Muscle of arm (tissue), 12 donors: ENCODE data around the gene DRICH1. TPM values are rescaled to one million over a fixed set of nuclear protein-coding genes. Genes with fewer than 3 reads are reported as not detected.
"Not testable (repeated sequence)": the region's sequence is repeated elsewhere in the genome, so short reads cannot be mapped to it uniquely, and the experiment has no call there.

Source experiments
- DNase-seq: peaks from one replicate; pipeline ENCODE4 v3.0.0-alpha.2; 2013
- polyA plus RNA-seq, 12 donors: library from polyadenylated mRNA; unstranded; fragments of 120-200 nt; gene quantifications; one replicate each; pipeline ENCODE4 v1.2.1, GENCODE V29; 2013; ENCODE audit not compliant: insufficient read length in 12 of 12

The DRICH1 gene
- polyA plus RNA-seq, 12 donors: 0.26 to 1.7 (median 0.54) TPM; not detected in 2

DNA sequence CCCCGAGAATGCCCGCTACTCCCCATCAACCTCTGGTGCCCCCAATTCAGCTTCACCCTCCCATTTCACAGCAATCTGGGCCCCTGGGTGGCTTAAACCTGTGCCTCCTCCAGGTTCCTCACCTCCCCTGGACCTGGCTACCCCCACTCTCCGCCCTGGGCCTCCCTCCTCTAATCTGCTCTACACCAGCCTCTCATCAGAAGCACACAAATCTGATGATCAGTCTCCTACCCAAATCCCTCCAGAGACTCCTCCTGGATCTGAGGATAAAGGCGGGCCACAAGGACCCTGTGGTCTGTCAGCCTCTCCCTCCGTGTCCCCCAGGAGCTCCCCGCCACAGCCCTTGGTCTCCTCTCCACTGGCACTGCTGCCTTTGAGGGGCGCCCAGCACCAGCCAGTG is 28.9 kb downstream of the DRICH1 start:
- DNase-seq: no peak

DNA sequence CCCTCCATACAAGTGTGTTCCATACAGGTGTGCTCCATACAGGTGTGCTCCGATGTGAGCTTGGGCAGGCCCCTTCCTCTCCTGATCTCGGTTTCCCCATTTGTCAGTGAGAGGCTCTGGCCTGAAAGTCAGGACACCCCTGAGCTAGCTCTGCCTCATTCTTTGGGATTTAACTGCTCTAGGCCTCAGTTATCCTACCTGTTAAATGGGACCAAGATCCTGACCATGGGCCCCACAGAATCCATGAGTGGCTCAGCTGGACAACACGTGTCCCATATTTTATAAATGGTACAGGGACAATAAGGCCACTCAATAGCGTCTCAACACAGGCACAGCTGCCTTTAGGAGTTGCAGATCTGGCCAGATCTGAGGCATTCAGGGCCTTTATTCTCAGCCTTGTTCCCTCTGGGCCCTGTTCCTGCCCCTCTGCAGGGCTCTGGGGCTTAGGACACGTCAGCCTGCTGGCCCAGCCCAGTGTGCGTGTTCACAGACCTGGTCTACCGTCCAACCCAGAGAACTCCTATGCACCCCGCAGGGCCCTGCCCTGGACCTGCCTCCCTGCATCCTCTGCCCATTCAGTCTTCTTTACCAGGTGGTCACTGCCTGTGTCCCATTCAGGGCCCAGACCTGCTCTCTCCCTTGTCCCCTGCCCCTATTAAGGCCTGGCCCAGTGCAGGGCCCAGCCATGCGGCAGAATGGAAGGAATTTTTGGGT is 33.2 kb downstream of the DRICH1 start:
- no peak for DNase-seq

DNA sequence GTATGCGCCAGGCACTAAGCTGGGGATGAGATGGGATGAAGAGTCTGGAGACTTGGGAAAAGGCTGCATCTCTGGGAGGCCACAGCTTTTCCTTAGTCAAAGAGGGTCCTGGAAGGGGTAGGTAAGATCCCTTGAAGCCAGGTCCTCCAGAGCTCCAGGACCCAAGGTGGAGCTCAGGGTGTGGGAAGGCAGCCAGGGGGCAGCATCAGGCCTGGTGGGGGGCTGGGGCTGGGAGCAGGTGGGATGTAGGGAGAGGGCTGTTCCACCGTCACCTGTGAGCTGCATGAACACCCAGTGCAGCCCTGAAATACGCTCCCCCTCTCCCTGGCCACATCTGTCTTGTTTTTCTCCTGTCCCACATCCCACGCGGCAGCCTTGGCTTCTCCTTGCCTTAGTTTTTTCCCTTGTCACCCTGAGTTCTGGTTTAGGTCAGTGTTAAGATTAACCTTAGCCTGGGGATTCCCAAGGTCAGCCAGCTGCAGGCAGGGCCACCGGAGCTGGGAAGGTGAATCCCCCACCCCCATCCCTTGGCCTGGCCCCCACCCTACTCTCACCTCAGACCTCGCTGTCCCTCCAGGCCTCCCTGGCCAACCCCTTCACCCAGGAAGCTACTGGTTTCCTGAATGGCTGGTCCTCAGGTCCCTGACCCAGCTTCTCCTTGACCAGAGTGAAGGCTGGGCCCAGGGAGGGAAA is 34.4 kb downstream of the DRICH1 start:
- DNase-seq: not testable (repeated sequence)

DNA sequence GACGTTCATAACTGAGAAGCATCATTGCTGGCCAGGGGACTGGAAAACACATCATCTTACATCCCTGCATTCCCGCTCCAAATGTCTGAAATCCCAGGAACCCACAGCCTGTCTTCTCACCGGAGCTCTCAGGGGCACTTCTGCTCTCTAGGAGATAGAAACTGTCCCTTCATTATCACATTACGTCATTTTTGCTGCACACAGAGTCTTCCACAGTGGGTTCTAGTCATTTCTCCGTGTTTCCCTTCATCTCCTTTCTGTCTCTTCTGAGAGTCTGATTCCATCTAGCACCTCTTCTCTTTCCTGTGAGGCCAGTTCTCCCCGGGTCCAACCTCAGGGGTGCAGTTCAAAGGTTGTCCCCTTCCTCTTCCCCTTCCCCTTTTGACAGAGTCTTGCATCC is 36.2 kb downstream of the DRICH1 start:
- DNase-seq: not testable (repeated sequence)

DNA sequence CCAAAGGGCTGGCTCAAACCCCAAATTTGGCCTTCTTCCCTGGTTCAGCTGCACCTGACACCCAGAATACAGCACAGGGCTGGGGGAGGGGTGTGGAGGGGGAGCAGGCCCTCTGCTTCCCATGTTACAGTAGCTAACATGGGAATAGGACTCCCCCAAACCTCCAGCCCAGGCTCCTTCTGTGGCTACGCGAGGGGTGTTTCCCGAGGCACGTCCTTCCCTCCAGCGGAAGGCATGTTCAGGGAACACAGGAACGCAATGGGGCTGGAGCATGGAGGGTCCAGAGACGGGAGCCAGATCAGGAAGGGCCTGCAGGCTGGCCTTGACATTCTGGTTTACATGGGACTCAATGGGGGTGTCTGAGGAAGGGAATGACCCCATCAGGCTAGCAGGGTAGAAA is 40.3 kb downstream of the DRICH1 start:
- DNase-seq: no peak

DNA sequence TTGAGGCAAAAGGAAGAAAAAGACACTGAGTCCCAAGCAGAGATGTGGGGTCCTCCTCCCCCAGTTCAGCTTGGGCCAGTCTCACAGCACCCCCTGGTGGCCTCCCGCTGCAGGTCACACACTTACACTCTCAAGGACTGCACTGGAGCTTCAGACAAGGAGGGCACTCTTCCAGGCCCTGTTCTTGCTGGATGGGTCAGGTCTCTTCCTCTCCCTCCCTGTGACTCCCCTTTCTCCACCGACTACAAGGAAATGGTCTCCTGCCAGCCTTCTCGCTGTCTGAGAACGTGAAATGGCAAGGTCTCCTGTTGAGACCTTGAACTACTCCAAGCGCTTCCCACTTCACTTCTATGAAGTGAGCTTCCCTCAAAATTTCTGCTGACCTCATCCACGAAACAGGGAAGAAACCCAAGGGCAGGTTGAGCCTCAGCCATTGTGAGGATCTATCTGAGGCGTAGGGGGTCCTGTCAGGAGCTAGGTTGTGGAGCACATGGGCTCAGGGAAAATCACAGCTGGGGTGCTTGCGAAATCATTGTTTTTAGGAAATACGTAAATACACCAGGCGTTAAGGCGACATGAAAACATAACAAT is 40.8 kb downstream of the DRICH1 start:
- peak; percentile 41 for DNase-seq

DNA sequence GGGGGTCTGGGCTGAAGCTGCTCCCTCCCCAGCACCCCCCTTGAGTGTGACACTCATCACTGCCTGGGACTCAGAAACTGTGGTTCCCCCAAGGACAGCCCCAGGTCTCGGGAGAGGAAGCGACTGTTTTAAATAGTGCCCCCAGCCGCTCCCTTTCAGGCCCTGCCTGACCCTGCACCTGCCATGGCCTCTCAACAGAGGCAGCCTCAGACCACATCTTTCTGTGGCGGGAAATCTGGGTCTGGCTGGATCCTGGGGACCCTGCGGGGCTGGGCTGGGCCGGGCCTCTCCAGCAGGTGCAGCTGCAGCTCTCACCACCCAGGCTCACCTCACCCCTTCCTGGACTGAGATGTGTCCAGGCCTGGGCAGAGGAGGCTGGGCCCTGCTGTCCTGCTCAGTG is 48.3 kb downstream of the DRICH1 start:
- no peak for DNase-seq

DNA sequence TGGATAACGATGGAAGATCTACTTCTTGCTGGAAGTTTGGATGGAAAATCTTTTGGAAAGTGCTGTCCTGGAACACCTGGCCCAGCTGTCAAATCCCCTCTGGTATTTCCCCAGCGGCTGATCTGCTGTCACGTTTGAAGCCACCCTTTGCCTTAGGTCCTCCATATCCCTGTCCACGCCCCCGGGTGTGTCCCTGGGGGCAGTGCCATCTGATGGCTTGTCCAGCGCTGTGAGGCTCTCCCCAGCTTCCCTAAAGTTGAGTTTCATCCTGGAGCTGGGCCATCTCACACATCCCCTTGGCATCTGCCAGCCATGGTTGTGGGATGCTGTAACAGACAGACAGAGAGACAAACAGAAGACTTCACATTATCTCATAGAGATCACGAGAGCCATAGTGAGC is 49.0 kb downstream of the DRICH1 start:
- no peak for DNase-seq

DNA sequence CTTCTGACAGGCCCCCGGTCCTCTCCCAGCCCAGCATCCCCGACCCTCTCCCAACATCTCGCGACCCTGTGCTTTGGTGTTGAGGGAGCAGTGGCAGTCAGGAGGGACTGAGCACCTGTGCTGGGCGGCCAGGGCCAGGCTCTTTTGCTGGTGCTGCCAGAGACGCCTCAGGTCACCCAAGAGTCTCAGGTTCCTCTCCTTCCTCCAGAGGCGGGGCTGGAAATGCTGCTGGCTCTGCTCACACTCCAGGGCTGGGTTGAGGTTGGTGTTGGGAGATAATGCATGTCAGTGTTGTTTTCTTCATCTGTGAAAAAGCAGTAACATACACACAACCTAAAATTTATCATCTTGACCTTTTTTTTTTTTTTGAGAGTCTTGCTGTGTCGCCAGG is 50.9 kb downstream of the DRICH1 start:
- no peak for DNase-seq

DNA sequence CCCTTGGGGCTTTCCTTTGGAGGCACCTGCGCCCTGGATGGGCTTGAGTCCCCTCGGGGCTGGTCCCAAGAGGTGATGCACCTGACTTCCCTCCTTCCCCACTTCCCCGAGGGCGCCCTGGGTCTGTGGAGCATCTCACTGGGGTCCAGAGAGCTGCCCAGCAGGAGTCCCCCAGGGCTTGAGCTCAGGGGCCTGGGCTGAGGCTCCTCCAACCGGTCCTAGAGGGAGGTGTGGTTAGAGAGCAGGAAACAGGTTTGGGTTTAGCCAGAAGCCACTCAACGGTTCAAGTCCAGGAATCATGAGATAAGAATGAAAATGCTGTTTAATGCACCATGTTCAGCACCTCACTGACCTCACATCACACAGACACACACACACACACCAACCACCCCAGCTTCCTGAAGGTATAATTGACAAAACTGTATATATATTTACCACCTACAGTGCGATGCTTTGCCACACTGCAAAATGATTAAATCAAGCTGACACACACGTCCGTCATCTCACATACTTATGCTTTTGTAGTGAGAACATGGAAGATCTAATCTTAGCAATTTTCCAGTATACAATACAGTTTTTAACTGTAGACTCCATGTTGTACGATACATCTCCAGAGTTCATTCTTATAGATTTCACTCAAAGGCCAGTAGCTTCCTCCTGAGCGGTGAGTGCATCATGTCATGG is 51.4 kb downstream of the DRICH1 start:
- no peak for DNase-seq

DNA sequence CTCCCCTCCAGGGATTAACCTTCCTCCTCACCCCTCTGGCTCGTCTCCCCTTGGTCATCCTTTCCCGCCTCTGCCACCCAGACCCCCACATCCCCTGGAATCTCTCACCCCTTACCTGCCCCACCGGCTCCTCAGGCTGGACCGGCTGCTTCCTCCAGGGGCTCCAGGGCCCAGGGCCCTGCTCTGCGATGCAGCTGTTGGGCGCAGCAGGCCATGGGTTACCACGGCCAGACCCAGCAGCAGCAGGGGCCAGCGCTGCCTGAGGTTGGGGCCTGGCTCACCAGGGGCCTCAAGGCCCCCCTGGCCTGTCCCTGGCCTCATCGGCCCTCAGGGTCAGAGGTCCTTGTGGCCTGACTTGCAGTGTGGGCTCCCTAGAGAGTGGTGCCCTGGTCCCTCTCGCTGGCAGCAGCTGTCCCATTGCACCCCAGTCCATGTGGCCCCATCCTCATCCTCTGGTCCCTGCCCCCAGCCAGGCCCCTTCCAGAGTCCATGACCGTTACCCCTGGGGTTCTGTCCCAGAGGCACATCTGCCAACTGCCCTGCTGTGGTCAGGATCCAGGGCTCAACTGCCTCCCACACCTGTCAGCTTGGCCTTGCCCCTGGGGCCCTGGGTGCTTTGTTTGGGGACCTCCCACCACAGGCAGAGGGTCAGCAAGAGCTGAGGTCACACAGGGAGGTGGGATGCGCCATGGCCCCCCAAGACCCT is 52.1 kb downstream of the DRICH1 start, which contains the start of gene IGLL1:
Gene IGLL1 (minus strand): TSS at position 421 of the 706 bp plus-strand sequence. CDS start 100 bp downstream, at position 321.
- no peak for DNase-seq

DNA sequence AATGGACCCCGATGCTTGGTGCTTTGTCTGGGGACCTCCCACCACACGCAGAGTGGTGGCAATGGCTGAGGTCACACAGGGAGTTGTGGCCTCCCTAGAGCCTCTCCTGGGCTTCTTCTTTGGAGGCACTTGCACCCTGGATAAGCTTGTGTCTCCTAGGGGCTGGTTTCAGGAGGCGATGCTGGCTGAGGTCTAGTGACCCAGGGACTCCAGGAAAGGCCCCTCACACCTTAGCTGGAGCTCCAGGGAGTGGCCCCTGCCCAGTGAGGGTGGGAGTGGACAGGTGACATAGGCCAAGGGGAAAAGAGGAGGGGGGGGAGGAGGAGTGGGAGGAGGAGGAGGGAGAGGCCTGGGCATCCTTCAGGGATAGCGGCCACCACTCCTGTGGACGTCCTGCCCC is 52.8 kb downstream of the DRICH1 start:
- no peak for DNase-seq

DNA sequence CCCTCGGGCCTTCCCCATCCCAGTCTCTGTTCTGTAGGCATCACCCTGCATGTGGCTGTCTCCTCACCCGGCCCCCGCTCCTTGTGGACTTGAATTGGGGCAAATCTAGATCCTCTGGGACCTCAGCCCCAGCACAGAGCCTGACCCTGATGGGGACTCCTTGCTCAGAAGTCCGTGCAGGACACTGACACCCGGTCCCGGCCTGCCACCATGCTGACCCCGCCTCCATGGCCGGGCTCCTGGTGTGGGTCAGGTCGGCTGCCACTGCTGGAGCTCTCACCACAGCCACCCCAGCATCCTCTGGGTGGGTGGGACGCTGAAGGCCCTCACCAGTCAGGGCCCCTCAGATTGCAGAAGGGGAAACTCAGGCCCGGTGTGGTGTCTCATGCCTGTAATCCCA is 53.8 kb downstream of the DRICH1 start:
- no peak for DNase-seq

DNA sequence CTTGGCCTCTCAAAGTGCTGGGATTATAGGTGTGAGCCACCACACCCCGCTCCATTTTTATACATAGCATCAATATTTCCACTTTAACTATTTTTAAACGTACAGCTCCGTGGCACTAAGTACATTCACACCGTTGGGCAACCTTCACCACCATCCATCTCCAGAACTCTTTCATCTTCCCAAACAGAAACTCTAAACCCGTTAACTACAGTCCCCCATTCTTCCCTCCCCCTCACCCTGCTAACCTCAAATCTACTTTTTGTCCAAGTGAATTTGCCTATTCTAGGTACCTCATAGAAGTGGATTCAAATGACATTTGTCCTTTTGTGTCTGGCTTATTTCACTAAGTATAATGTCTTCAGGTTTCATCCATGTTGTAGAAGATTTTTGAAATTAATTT is 55.4 kb downstream of the DRICH1 start:
- no peak for DNase-seq

DNA sequence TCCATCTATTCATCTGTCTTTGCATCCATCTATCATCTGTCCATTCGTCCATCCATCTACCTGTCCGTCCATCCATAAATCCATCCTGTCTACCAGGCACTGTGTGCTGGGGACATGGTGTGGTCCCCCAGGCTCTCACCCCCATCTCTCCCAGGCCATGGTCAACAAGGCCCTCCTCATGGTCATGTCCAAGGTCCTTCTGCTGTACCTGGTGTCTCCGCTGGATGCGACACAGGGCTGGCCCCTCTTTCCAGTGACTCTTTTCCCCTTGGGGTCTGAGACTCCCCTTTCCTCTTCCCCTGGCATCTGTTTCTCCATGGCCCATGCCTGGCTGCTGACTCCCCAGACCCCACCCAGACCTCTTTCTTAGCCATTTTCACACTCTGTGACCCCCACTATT is 56.5 kb downstream of the DRICH1 start:
- DNase-seq: no peak

DNA sequence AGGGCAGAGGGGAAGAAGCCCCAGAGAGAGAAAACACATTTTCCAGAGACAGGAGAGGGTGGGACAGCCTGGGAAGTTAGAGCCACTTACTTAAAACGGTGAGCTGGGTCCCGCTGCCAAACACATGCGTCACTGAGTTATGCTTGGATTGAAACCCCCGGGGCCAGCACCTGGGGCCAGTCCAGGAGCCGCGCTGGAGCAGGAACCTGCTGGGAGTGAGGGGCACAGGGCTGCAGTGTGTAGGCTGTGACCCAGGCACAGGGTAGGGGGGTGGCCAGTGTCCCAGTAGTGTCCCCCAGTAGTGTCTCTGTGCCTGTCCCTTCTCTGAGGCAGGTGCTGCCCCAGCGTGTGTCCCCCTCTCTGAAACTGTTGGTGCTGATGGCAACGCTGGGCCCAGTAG is 57.2 kb downstream of the DRICH1 start:
- no peak for DNase-seq

DNA sequence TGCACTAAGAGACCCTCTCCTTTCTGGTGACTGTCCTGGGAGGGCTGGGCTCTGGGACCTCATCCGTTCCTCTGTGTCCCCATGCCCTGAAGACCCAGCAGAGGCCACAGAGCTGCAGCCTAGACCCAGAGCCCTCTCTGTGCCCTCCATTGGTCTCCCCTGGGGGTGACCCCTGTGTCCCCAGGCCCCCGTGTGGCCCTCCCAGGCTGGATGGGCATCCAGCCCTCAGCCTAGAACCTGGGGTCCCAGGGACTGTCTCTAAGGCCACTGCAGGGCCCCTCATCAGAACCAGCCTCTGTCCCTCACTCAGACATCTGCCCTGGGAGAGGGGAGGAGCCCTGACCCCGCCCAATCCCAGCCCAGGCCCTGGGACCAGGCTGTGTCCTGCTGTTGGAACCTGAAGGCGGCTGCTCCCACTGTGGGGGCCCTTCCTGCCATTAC is 57.7 kb downstream of the DRICH1 start:
- no peak for DNase-seq

DNA sequence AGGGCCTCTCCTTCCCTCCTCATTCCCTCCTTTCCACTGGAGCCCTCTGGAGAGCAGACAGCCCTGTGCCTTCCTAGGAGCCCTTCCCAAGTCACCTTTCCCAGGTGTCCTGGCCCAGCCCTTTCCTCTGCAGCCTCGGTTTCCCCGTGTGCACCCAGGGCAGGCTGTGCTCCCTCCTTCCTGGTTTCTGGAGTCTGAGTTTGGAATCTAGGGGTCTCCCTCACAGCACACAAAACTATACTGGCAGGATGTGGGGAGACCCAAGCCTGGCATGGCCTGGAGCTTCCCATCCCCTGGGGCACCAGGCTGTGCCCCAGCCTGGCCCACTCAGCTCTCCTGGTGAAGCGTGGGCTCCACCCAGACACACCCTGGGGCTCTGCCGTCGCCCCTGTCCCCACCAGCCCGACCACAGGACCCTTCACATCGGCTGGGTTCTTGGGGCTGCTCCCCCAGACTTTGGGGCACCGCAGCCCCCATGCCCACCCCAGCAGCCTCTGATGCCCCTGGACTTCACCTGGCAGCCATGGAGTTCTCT is 58.4 kb downstream of the DRICH1 start:
- not testable (repeated sequence) for DNase-seq

DNA sequence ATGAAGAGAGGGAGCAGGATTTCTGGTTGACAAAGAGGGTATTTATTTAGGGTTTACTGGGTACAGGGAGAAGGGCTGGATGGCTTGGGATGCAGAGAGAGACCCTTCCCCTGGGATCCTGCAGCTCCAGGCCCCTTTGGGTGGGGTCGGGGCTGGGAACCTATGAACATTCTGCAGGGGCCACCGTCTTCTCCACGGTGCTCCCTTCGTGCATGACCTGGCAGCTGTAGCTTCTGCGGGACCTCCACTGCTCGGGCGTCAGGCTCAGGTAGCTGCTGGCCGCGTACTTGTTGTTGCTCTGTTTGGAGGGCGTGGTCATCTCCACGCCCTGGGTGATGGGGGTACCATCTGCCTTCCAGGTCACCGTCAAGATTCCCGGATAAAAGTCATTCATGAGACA is 59.0 kb downstream of the DRICH1 start:
- not testable (repeated sequence) for DNase-seq

DNA sequence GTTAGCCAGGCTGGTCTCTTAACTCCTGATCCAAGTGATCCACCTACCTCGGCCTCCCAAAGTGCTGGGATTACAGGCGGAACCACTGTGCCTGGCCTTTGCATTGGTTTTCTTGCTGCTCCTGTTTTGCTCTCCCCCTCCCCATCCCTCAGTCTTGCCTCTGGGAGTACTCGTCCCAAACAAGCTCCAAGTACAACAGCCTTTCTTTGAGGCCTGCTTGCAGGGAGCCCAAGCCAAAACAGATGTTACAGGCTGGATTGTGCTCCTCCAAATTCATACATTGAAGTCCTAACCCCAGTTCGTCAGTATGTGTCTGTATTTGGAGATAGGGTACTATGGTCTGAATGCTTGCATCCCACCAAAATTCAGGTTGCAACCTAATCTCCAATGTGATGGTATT is 60.6 kb downstream of the DRICH1 start:
- DNase-seq: peak; percentile 29

DNA sequence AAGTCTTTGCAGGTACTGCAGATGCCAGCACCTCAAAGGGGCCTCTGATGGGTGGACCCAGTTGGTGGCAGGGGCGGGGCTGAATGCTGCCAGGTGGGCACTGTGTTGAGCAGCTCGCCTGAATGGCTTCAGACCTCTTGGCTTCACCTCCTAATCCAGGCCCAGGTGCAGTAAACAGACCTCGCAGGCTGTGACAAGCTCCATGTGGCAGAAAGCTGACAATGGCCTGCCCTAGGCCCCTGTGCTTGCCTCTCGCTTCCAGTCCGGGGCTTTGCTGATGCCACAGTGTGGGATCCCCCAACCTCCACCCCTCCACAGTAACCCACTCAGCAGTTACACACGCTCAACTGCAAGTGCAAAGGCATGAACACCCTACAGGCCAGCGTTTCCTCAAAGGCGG is 61.4 kb downstream of the DRICH1 start:
- DNase-seq: no peak

DNA sequence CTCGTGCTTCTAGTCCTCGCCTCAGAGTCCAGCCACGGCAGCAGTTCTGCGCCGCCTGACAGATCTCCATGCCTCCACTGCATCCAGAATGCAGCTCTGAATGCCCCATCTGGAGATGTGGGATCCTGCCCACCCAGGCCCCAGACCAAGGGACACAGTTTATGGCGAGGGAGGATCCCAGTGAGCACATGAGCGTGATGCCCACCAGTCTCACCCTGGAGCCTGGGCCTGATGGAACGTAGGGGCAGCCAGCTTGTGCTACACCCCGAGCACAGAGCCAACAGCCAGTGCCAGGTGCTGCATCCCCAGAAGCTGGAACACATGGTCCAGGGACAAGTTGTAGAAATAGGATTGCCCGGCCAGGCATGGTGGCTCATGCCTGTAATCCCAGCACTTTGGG is 62.4 kb downstream of the DRICH1 start:
- no peak for DNase-seq
